GM12864 (cell line): ENCODE results near the gene ATP10A.

Source experiments
- DNase-seq: peaks from one replicate; pipeline ENCODE4 v3.0.0-alpha.2; 2011; ENCODE audit warnings: low read depth
- H3K4me3 ChIP-seq: 2 replicates; pipeline ENCODE4 v1.5.1; 2011; ENCODE audit warnings: mild to moderate bottlenecking, low read depth, low read length, control low read depth
- TF ChIP-seq, protein P1 (sequence below): IDR thresholded peaks from 2 replicates; pipeline ENCODE4 v1.5.1; 2011; ENCODE audit warnings: low read depth, mild to moderate bottlenecking, moderate library complexity, low read length, control low read depth, inconsistent platforms; ENCODE audit errors: missing control alignments

The ATP10A gene

DNA sequence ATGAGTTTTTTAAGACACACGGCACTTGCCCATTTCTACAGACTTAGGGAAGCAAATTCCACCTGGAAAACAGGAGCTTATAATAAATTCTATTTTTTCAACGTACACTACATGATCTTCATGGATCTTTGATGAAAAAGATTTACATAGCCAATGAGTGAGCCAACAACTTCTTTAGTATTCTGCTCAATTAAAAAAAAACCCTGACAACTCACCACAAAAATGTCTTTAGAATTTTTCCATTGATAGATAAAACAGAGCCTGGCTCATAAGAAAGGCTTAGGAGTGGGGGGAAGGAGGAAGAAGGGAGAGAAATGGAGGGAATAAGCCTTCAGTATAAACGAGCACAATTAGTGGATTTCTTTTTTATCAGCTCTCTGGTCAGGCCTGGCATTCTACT, 126.7 kb downstream of the ATP10A start:
- TF ChIP-seq, protein P1, sequence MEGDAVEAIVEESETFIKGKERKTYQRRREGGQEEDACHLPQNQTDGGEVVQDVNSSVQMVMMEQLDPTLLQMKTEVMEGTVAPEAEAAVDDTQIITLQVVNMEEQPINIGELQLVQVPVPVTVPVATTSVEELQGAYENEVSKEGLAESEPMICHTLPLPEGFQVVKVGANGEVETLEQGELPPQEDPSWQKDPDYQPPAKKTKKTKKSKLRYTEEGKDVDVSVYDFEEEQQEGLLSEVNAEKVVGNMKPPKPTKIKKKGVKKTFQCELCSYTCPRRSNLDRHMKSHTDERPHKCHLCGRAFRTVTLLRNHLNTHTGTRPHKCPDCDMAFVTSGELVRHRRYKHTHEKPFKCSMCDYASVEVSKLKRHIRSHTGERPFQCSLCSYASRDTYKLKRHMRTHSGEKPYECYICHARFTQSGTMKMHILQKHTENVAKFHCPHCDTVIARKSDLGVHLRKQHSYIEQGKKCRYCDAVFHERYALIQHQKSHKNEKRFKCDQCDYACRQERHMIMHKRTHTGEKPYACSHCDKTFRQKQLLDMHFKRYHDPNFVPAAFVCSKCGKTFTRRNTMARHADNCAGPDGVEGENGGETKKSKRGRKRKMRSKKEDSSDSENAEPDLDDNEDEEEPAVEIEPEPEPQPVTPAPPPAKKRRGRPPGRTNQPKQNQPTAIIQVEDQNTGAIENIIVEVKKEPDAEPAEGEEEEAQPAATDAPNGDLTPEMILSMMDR: no peak
- no peak for DNase-seq
- no peak overlapping the region for H3K4me3 ChIP-seq

GRCh38 chr15:25735550-25736384, 127.4 kb downstream of the ATP10A start:
- TF ChIP-seq, protein P1: no peak
- DNase-seq: no peak
- H3K4me3 ChIP-seq: no peak overlapping the region

- DNase-seq: no peak
- TF ChIP-seq, protein P1: no peak
- no peak overlapping the region for H3K4me3 ChIP-seq
These were observed 128.3 kb downstream of the ATP10A start for GRCh38 chr15:25734680-25735355.

DNA sequence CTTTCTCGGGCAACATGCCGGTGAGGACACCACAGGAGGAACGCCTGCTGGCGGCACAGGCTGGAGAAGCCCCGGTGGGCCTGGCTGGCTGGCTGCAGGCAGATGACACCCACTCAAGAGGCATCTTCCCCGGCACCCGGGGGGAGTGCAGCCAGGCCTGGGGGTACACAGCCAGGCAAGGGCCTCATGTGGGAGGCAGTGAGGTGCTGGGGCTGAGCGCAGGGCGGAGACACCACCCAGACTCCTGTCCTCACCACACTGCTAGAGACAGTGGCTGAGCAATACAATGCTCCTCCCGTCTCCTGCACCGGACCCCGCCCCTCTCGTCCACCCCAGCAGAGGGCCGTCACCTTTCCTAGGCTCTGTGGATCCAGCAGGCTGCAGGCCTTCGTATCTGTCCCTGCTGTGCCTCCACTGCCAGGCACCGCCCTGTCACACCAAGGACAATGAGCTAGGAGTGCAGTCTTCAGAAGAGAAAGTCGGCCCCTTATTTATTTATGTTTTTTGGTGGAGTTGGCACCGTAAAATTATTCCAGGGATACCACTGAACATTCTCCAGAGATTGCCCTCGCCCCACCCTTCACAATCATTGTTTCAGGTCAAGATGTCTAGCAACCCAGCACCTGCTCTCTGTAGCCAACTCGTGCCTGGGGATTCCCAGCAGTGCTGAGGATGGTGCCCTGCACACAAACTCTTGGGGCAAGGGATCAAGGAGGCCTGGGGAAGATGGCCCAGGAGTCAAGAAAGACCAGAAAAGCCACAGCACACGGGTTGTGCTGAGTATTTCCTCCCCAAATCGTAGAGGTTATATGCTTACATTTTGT, 129.1 kb downstream of the ATP10A start:
- TF ChIP-seq, protein P1: no peak
- no peak for DNase-seq

GRCh38 chr15:25733036-25733855, 129.9 kb downstream of the ATP10A start:
- H3K4me3 ChIP-seq: no peak overlapping the region
- DNase-seq: no peak
- TF ChIP-seq, protein P1: no peak

More for the DNA sequence above, 129.1 kb downstream of the ATP10A start:
- H3K4me3 ChIP-seq: no peak overlapping the region

DNA sequence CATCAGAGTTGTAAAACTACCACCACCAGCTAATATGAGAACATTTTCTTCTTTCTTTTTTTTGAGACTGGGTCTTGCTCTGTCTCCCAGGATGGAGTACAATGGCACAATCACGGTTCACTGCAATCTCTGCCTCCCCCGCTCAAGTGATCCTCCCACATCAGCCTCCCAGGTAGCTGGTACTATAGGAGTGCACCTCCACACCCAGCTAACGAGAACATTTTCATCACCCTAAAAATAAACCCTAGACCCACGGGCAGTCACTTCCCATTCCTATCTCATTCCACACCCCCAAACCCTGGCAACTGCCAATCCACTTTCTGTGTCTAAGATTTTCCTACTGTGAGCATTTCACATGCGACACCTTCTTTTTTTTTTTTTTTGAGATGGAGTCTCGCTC, 130.9 kb downstream of the ATP10A start:
- no peak overlapping the region for H3K4me3 ChIP-seq
- TF ChIP-seq, protein P1: no peak
- DNase-seq: no peak
